Liver (tissue), 9 donors: ENCODE results near the gene BPI. TPM values are rescaled to one million over a fixed set of nuclear protein-coding genes. Genes with fewer than 3 reads are reported as not detected.

Experiments
- DNase-seq: peaks from one replicate; pipeline ENCODE4 v3.0.0-alpha.2; 2017; ENCODE audit warnings: low spot score
- H3K27ac ChIP-seq, 2 donors: one replicate each; pipeline ENCODE4 v1.7.0; 2013; ENCODE audit warnings: inconsistent platforms in 2 of 2, low read length in 2 of 2, control low read depth in 1 of 2, low read depth in 1 of 2, mild to moderate bottlenecking in 1 of 2
- H3K27me3 ChIP-seq, 4 donors: one replicate each; pipeline versions ENCODE4 v1.6.1 to v1.7.0; 2013; ENCODE audit warnings: low read length in 3 of 4, inconsistent platforms in 1 of 4, mild to moderate bottlenecking in 1 of 4, moderate library complexity in 1 of 4; ENCODE audit not compliant: control insufficient read depth in 4 of 4, insufficient read depth in 4 of 4
- H3K36me3 ChIP-seq, 4 donors: one replicate each; pipeline versions ENCODE4 v1.6.1 to v1.7.0; 2013; ENCODE audit warnings: low read length in 3 of 4, mild to moderate bottlenecking in 3 of 4, low read depth in 1 of 4, moderate library complexity in 1 of 4; ENCODE audit not compliant: control insufficient read depth in 4 of 4, insufficient read depth in 3 of 4
- H3K4me1 ChIP-seq, 4 donors: one replicate each; pipeline versions ENCODE4 v1.6.1 to v1.7.0; 2013; ENCODE audit warnings: low read length in 3 of 4, mild to moderate bottlenecking in 3 of 4, moderate library complexity in 1 of 4; ENCODE audit not compliant: control insufficient read depth in 4 of 4, insufficient read depth in 4 of 4
- H3K4me3 ChIP-seq, 3 donors: one replicate each; pipeline versions ENCODE4 v1.6.1 to v1.7.0; 2013; ENCODE audit warnings: low read length in 3 of 3, control low read depth in 1 of 3, low read depth in 1 of 3, mild to moderate bottlenecking in 1 of 3
- H3K9ac ChIP-seq, 2 donors: one replicate each; pipeline ENCODE4 v1.7.0; 2013; ENCODE audit warnings: low read length in 2 of 2, mild to moderate bottlenecking in 2 of 2, moderate library complexity in 2 of 2, control low read depth in 1 of 2, low read depth in 1 of 2
- H3K9me3 ChIP-seq, 4 donors: one replicate each; pipeline versions ENCODE4 v1.6.1 to v1.7.0; 2013; ENCODE audit warnings: low read length in 3 of 4; ENCODE audit not compliant: control insufficient read depth in 4 of 4
- EGR1 ChIP-seq, 2 donors: IDR thresholded peaks; 2 replicates each; pipeline ENCODE4 v1.6.1; 2016 to 2018; ENCODE audit warnings: antibody characterized with exemption in 2 of 2, low read depth in 2 of 2
- FOXA1 ChIP-seq: IDR thresholded peaks from 2 replicates; pipeline ENCODE4 v1.6.1; 2016; ENCODE audit warnings: antibody characterized with exemption
- FOXA2 ChIP-seq: IDR thresholded peaks from 2 replicates; pipeline ENCODE4 v1.6.1; 2016; ENCODE audit warnings: antibody characterized with exemption
- GABPA ChIP-seq, 2 donors: IDR thresholded peaks in 1 of 2; conservative IDR thresholded peaks in 1 of 2; 2 replicates each; pipeline ENCODE4 v1.6.1; 2016; ENCODE audit warnings: antibody characterized with exemption in 2 of 2, mild to moderate bottlenecking in 1 of 2, moderate library complexity in 1 of 2
- HNF4A ChIP-seq, 2 donors: conservative IDR thresholded peaks; 2 replicates each; pipeline ENCODE4 v1.6.1; 2016; ENCODE audit warnings: antibody characterized with exemption in 2 of 2, mild to moderate bottlenecking in 2 of 2
- HNF4G ChIP-seq: IDR thresholded peaks from 2 replicates; pipeline ENCODE4 v1.6.1; 2016; ENCODE audit warnings: antibody characterized with exemption
- JUND ChIP-seq, 2 donors: IDR thresholded peaks; 2 replicates each; pipeline ENCODE4 v1.6.1; 2016; ENCODE audit warnings: antibody characterized with exemption in 2 of 2
- NR2F2 ChIP-seq: IDR thresholded peaks from 2 replicates; pipeline ENCODE4 v1.6.1; 2016; ENCODE audit warnings: antibody characterized with exemption
- RAD21 ChIP-seq, 2 donors: IDR thresholded peaks; 2 replicates each; pipeline ENCODE4 v1.6.1; 2016; ENCODE audit warnings: antibody characterized with exemption in 2 of 2, mild to moderate bottlenecking in 2 of 2
- RXRA ChIP-seq, 2 donors: IDR thresholded peaks; 2 replicates each; pipeline ENCODE4 v1.6.1; 2017 to 2018; ENCODE audit warnings: antibody characterized with exemption in 2 of 2, mild to moderate bottlenecking in 1 of 2
- SP1 ChIP-seq: IDR thresholded peaks from 2 replicates; pipeline ENCODE4 v1.6.1; 2018; ENCODE audit warnings: antibody characterized with exemption, mild to moderate bottlenecking
- TAF1 ChIP-seq: conservative IDR thresholded peaks from 2 replicates; pipeline ENCODE4 v1.6.1; 2016; ENCODE audit warnings: antibody characterized with exemption, mild to moderate bottlenecking
- YY1 ChIP-seq: IDR thresholded peaks from 2 replicates; pipeline ENCODE4 v1.6.1; 2016; ENCODE audit warnings: antibody characterized with exemption, mild to moderate bottlenecking
- WGBS: extraction: QIAGEN DNeasy Blood & Tissue Kit; methylation state at CpG from one replicate; pipeline ENCODE4 v1.1.7; 2013; 5-methylcytosine and 5-hydroxymethylcytosine counted together
- polyA plus RNA-seq, 2 donors: library from polyadenylated mRNA; stranded (reverse) in 1 of 2; unstranded in 1 of 2; fragments of 200-250 nt in 1 of 2; fragments of >200 nt in 1 of 2; fragmentation: Nextera tagmentation in 1 of 2; extraction: Ambion mirVana in 1 of 2; gene quantifications; one replicate each; pipeline versions ENCODE4 v1.2.1 to v1.2.3, GENCODE V29; 2013 to 2015
- total RNA-seq, 2 donors: library from RNA; depleted of rRNA; stranded (reverse); fragments of >200 nt; gene quantifications; one replicate each; pipeline ENCODE4 v1.2.3, GENCODE V29; 2014
- TF ChIP-seq, protein P1 (sequence below): fragments of 150-350 bp; IDR thresholded peaks from 2 replicates; pipeline ENCODE4 v1.5.1; 2017; ENCODE audit warnings: improper control_type of control experiment, low read depth, low read length; ENCODE audit not compliant: missing input control
- TF ChIP-seq, protein P2 (sequence below): IDR thresholded peaks from 2 replicates; pipeline ENCODE4 v1.6.1; 2016; ENCODE audit warnings: antibody characterized with exemption
- TF ChIP-seq, protein P3 (sequence below): IDR thresholded peaks from 2 replicates; pipeline ENCODE4 v1.6.1; 2016; ENCODE audit warnings: antibody characterized with exemption, mild to moderate bottlenecking
- TF ChIP-seq, protein P4 (sequence below): IDR thresholded peaks from 2 replicates; pipeline ENCODE4 v1.6.1; 2016; ENCODE audit warnings: antibody characterized with exemption
- TF ChIP-seq, protein P5 (sequence below): IDR thresholded peaks from 2 replicates; pipeline ENCODE4 v1.6.1; 2016; ENCODE audit warnings: antibody characterized with exemption
- donor health status: healthy.
- donor health status: healthy.
- donor health status: healthy.
- donor health status: healthy.
- donor health status: healthy.

The BPI gene
- total and polyA plus RNA-seq, 4 donors, result 0.08 to 10.3 (median 0.37) TPM; not detected in 1

DNA sequence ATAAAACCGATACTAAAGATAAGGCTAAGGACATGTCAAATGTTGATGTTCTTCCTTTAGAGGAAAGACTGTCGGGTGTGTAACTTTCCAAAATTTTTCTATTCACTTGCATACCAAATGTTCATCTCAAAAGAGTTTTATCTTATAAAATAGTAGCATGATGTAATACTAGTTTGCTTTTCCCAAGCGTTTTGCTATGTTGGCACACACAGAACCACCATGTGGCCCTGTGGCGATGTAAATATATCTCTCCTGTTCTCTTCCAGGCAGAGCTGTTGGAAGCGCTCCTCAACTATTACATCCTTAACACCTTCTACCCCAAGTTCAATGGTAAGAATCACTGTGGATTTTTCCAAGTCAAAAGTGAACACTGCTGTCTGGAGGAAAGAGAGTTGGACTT, 68.8 kb downstream of the BPI start (continued):
- TF ChIP-seq, protein P1, sequence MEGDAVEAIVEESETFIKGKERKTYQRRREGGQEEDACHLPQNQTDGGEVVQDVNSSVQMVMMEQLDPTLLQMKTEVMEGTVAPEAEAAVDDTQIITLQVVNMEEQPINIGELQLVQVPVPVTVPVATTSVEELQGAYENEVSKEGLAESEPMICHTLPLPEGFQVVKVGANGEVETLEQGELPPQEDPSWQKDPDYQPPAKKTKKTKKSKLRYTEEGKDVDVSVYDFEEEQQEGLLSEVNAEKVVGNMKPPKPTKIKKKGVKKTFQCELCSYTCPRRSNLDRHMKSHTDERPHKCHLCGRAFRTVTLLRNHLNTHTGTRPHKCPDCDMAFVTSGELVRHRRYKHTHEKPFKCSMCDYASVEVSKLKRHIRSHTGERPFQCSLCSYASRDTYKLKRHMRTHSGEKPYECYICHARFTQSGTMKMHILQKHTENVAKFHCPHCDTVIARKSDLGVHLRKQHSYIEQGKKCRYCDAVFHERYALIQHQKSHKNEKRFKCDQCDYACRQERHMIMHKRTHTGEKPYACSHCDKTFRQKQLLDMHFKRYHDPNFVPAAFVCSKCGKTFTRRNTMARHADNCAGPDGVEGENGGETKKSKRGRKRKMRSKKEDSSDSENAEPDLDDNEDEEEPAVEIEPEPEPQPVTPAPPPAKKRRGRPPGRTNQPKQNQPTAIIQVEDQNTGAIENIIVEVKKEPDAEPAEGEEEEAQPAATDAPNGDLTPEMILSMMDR, result no peak

DNA sequence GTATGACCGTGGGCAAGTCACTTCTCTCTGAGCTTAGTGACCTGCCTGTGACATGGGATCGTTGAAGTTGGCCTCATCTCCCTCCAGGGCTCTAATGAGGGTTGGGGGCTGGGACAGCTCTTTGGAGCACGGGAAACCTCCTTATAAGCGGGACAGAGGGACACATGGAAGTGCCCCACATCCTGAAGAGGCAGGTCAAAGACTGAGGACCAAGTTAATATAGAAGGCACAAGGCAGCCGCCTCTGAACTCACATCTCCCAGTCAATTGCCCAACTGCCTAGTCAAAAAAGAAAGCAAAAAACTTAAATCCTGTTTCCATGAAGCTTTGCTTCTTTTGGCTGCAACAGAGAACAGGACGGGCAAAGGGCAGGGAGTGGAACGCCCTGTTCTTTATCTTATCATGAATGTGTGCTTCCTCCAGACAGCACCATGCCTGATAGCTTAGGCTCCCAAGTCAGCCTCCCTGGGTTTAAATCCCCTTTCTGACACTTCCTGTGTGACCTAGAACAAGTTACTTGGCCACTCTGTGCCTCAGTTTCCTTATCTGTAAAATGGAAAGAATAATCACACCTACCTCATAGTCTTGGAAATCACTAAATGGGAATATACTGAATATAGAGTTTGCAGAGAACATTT, 69.4 kb downstream of the BPI start:
- Histone ChIP-seq H3K27ac (peak overlapping the region in 1 of 2 donors; percentile 53), H3K36me3 (peaks cover 17 to 86% (median 68%) of the 10 kb centered on the region in 4 donors), H3K9ac (no peak overlapping the region), H3K4me3 (no peak overlapping the region), H3K27me3 (no peaks in the 10 kb centered on the region), H3K4me1 (peaks cover 0 to 22% (median 8%) of the 10 kb centered on the region in 4 donors), H3K9me3 (no peaks in the 10 kb centered on the region)
- TF ChIP-seq EGR1 (IDR thresholded peaks at IDR 0.05; ENCODE audit: low read depth in 2 of 2), result no peak
- TF ChIP-seq, protein P2, sequence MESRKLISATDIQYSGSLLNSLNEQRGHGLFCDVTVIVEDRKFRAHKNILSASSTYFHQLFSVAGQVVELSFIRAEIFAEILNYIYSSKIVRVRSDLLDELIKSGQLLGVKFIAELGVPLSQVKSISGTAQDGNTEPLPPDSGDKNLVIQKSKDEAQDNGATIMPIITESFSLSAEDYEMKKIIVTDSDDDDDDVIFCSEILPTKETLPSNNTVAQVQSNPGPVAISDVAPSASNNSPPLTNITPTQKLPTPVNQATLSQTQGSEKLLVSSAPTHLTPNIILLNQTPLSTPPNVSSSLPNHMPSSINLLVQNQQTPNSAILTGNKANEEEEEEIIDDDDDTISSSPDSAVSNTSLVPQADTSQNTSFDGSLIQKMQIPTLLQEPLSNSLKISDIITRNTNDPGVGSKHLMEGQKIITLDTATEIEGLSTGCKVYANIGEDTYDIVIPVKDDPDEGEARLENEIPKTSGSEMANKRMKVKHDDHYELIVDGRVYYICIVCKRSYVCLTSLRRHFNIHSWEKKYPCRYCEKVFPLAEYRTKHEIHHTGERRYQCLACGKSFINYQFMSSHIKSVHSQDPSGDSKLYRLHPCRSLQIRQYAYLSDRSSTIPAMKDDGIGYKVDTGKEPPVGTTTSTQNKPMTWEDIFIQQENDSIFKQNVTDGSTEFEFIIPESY, result no peak
- peak; percentile 50 to 61 for TF ChIP-seq RXRA (IDR thresholded peaks at IDR 0.05)
- TF ChIP-seq, protein P3, sequence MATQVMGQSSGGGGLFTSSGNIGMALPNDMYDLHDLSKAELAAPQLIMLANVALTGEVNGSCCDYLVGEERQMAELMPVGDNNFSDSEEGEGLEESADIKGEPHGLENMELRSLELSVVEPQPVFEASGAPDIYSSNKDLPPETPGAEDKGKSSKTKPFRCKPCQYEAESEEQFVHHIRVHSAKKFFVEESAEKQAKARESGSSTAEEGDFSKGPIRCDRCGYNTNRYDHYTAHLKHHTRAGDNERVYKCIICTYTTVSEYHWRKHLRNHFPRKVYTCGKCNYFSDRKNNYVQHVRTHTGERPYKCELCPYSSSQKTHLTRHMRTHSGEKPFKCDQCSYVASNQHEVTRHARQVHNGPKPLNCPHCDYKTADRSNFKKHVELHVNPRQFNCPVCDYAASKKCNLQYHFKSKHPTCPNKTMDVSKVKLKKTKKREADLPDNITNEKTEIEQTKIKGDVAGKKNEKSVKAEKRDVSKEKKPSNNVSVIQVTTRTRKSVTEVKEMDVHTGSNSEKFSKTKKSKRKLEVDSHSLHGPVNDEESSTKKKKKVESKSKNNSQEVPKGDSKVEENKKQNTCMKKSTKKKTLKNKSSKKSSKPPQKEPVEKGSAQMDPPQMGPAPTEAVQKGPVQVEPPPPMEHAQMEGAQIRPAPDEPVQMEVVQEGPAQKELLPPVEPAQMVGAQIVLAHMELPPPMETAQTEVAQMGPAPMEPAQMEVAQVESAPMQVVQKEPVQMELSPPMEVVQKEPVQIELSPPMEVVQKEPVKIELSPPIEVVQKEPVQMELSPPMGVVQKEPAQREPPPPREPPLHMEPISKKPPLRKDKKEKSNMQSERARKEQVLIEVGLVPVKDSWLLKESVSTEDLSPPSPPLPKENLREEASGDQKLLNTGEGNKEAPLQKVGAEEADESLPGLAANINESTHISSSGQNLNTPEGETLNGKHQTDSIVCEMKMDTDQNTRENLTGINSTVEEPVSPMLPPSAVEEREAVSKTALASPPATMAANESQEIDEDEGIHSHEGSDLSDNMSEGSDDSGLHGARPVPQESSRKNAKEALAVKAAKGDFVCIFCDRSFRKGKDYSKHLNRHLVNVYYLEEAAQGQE, result no peak
- TF ChIP-seq GABPA (IDR thresholded peaks at IDR 0.05 in 1 of 2, conservative IDR thresholded peaks at IDR 0.05 in 1 of 2), result no peak
- TF ChIP-seq HNF4G, result peak; percentile 19
- no peak for TF ChIP-seq TAF1
- TF ChIP-seq, protein P4, sequence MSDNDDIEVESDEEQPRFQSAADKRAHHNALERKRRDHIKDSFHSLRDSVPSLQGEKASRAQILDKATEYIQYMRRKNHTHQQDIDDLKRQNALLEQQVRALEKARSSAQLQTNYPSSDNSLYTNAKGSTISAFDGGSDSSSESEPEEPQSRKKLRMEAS, result no peak
- TF ChIP-seq HNF4A (conservative IDR thresholded peaks at IDR 0.05), result peak; percentile 49 to 76
- TF ChIP-seq FOXA2, result no peak
- peak; percentile 81 for TF ChIP-seq SP1
- TF ChIP-seq, protein P5, sequence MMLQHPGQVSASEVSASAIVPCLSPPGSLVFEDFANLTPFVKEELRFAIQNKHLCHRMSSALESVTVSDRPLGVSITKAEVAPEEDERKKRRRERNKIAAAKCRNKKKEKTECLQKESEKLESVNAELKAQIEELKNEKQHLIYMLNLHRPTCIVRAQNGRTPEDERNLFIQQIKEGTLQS, result no peak
- TF ChIP-seq JUND (IDR thresholded peaks at IDR 0.05), result no peak
- no peak for TF ChIP-seq FOXA1
- no peak for TF ChIP-seq YY1
- TF ChIP-seq RAD21 (IDR thresholded peaks at IDR 0.05), result peak in 1 of 2 donors; percentile 24
- TF ChIP-seq, protein P1, result no peak
- peak; percentile 97 for TF ChIP-seq NR2F2
- no peak for DNase-seq
- 23% methylated on average over 7 of the region's 7 CpGs for WGBS
